GM19395 (cell line): ENCODE data around the gene PHF21B.
"Not testable (repeated sequence)": the region's sequence is repeated elsewhere in the genome, so short reads cannot be mapped to it uniquely, and the experiment has no call there.

Experiments
- ATAC-seq: cut with Tn5 transposase; IDR thresholded peaks from one replicate; pipeline ENCODE4 v1.9.1; 2021; ENCODE audit warnings: mild to moderate bottlenecking, moderate library complexity; ENCODE audit not compliant: unreplicated experiment

PHF21B gene

DNA sequence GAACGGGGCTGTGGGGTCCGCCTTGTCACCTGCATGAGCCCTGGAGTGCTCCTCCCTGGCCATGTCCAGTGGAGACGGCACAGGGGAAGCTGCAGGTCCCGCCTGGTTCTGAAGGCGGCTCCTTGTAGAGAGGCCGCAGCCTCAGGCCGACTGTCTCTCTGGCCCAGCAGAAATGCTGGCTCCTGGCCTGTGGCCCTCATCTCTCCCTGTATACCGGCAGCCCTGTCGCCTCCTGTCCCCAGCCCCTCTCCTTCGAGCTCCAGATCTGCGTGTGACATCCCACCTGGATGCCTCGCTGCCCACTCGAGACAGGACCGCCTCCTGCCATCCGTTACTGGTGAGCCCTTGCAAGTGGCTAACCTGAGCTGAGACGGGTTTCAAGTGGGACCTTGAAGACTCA, 73.6 kb downstream of the PHF21B start:
- ATAC-seq: no peak

DNA sequence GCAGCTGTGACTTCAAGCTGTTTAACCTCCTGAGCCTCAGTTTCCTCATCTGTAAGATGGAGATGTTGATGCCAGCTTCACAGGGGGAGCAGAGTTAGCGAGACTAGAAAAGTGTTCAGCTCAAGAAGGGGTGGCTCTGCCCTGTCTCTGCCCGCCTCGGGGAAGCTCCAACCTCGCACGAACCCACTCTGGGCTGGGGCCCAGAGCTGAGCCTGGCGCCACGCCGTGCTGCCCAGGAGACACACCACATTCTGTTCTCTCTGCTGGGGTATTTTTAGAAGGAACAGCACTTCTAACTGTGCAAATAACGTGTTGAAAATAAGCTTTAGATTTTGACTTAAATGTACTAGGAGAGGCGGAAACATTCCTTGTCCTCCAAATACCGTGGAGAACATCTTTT, 74.1 kb downstream of the PHF21B start:
- ATAC-seq: no peak

DNA sequence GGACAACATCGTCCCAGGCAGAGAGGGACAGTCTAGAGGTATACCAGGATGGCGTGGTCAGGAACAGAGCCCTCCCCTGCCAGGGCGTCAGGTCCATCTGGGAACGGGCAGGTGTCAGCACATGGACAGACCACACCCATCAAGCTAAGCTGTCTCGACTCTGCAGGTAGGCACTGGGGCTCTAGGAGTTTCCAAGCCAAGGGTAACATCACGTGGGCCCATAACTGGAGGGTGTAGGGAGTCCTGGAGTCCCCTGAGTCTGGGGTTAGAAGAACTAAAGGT, 75.4 kb downstream of the PHF21B start:
- no peak for ATAC-seq

DNA sequence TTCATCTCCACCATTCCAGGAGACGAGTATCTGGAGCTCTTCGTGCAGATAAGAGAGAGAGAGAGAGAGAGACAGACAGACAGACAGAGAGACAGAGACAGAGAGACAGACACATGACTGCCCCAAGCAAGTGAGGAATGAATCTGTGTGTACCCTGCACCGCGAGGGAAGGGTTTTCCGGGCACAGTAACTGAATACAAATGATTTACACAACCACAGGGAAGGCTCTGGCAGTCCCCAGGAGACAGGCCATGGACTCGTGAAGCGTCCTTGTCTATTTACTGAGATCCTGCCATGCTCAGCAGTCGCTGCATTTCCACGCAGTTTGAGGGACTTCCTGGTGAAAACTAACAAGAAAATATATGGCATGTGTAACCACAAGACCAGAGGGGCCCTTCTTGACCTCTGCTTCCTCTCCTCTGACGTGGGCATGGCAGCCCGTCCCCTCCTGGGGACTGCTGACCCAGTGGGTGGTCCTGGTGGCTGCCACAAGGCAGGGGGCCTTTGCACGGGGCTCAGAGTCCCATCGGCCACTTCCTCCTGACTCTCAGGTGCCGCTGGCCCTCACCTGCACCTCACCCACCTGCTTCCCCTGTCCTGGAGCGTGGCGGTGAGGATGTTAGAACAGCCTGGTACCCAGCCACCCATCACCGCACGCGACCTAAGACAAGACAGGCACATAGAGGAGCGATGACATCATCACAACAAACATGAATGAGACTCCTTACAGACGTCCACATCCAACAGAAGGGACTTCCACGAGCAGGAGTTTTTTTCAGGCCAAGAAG, 75.9 kb downstream of the PHF21B start:
- no peak for ATAC-seq

DNA sequence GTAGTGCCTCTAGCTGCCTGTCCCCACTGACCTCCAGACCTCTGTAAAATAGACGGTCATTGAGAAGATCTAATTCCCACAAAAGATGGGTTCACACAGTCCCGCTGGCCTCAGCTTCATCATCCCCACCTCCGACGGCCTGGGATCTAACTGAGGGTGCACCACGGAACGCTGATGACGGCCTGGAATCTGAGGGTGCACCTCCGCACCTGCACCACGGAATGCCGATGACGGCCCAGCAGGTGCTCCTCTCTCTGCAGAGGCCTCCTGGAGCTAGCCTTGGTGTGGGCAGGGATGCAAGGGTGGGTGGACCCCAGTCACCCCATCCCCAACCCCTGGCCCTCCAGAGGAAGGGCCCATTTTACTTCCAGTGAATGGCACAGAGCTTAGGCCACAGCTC, 77.3 kb downstream of the PHF21B start:
- ATAC-seq: no peak

DNA sequence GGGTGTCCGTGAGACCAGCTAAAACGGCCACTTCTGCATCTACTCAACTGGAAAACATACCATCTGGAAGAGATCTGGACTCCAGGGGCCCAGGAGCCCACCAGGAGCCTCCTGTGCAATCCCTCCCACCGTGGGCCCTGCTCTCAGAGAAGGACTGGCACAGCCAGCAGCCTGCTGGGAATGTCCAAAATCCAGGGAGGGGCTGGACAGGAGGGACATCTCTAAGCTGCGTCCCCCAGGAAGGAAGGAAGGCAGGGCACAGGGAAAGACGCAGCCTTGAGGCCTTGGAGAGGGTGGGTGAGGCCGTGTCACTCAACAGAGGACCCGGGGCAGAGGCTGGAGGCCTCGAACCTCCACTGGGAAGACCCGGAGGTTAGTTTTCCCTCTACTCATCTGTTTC, 78.0 kb downstream of the PHF21B start:
- ATAC-seq: no peak

DNA sequence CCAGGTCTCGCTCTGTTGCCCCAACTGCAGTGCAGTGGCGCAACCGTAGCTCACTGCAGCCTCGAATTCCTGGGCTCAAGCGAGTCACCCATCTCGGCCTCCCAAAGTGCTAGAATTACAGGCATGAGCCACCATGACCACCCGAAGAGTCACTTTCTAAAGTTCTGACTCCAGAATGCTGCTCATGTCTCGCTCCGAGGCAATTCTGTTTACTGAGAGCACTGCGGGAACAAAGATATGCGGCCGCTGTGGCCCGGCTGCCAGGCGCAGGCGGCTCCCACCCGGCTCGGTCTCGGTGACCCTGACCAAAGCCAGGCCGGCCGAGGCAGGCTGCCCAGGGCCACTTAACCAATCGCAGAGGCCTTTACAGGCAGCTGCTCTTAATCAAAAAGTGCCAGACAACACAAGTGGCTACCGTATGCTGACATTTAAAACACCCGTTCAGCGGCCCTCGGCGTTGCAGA, 78.7 kb downstream of the PHF21B start:
- ATAC-seq: no peak

DNA sequence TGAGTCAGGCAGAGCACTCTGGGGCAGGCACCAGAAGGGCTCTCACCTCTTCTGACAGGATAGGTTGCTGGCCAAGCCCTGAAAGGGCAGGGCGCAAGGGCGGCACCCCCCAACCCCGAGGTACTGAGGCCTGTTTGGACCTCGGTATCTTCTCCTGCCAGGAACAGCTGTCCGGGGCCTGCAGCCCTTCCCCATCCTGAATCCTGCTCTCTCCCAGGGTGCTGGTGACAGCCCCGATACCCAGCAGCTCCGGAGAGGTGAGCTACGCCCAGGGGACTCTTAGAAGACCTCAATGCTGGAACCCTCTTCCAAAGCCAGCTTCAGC, 79.1 kb downstream of the PHF21B start:
- ATAC-seq: no peak

DNA sequence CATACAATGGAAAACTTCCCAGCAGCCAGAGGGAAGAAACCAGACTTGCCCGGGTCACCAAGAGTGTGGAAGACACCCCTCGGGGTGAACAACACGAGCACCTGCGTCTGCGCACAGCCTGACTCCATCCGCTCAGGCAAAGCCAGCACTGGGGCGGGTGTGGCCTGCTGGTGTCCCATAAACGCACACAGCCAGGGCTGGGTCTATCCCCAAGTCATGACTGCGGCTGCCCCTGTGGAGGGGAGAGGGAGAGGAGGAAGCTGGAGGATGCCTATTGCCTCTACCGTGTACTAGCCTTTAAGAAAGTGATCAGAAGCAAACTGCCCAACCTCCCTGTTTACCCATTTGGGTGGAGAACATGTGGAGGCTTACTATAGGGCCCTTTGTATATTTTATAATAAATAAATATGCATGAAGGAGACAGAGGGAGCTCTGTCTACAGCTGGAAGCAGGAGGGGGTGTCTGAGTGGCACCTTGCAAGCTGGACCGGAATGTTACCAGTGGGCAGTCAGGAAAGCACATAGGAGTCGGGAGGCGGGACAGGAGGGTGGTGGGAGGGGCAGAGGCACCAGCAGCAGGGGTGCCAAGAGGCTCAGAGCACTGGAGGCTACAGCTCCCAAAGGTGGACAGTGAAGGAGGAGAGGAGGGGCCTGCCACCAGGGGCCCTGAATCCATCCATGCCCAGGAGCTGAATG, 79.6 kb downstream of the PHF21B start:
- ATAC-seq: no peak

DNA sequence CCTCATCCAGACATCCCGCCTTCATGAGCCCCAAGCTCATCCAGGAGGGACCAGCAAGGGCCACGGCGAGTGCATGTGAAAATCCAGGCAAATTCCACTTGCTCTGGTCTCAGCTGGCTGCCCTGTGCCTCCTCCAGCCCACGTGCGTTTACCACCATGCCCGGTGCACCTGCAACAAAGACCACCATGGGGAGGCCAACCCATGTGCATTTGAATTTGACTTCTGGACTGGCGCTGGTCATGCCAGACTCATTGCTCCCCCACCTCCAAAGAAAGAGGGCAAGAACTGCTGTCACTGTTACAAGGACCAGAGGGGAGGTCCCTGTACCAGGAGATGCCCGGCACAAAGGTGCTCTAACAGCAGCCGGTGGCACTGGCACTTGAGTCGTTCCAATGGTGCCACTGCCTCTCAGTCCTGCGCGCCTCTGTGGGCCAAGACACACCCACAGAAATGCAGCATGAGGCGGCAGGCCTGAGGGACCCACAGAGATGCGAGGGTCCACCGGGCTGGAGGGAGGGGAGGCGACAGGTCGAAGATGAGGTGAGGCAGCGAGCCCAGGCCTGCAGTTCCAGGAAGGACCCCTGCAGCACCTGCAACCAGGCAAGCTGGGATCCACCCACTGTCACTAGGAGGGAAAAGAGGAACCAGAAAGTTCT, 80.3 kb downstream of the PHF21B start:
- no peak for ATAC-seq

DNA sequence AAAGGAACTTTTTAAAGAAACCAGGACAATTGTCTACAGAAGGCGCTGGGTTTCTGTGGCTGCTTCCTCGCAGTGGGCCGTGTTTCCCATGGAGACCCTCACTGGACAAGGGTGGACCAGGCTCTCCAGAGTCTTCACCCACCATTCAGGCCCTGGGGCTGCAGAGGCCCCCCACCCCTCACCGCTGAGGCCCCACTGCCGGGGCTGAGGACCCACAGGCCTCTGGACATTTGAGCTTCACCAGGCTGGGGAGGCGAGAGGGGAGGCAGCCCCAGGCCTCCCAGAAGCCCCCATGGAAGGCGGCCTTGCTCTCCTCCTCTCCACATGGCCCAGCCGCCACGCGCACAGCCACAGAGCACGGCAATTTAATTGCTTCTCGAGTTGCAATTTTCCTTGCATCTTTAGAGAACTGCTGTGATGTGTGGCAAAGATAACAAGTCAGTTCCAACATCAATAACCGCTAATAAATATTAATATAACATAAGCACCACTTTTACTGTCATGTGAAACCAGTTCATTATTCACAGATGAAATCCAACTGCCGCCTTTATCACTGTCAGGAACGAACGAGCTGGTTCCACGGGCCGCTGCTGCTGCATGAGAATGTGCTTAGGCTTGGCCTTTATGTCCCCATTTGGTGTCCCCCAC, 81.0 kb downstream of the PHF21B start:
- ATAC-seq: no peak

DNA sequence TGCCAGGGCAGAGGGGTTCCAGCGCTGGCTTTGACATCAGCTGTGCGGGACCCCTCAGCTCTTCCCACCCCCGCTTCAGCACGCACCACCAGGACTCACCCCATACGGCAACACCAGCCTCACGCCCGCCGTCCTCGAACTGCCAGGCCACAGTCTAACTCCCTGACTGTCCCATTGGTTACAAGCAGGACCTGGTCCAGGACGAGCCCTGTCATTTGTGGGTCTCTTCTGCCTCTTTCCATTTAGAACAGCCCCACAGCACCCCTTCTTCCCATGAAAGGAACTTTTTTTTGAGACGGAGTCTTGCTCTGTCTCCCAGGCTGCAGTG, 81.7 kb downstream of the PHF21B start:
- ATAC-seq: no peak

DNA sequence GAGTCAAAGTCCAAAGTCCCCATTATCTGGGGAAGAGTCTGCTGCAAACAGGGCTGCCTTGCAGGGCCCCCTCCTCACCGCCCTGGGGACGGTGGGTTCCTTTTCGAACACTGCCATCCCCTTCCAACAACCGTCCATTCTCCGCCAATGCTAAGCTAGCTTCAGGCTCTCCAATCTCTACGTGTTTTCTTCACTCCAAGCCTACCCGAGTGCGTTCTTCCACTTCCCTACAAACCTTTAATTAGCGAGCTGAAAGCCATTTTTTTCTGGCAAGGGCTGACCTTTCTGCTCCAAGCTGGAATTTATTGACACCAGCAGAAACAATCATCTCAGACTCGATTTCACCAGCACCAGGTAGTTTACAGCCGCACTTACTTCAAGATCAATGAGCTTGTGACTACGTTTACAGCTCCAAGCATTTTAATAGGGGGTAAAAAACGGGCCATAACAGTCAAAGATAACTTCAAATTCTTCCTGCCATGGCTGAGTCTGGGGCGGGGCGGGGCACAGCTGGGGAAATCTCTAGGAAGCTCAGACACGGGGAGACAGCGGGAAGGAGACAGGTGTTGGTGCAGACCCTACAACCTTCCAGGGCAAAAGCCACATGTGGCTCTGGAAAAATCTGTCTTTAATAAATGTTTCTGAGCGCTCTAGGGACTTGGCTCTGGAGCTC, 82.2 kb downstream of the PHF21B start:
- no peak for ATAC-seq

DNA sequence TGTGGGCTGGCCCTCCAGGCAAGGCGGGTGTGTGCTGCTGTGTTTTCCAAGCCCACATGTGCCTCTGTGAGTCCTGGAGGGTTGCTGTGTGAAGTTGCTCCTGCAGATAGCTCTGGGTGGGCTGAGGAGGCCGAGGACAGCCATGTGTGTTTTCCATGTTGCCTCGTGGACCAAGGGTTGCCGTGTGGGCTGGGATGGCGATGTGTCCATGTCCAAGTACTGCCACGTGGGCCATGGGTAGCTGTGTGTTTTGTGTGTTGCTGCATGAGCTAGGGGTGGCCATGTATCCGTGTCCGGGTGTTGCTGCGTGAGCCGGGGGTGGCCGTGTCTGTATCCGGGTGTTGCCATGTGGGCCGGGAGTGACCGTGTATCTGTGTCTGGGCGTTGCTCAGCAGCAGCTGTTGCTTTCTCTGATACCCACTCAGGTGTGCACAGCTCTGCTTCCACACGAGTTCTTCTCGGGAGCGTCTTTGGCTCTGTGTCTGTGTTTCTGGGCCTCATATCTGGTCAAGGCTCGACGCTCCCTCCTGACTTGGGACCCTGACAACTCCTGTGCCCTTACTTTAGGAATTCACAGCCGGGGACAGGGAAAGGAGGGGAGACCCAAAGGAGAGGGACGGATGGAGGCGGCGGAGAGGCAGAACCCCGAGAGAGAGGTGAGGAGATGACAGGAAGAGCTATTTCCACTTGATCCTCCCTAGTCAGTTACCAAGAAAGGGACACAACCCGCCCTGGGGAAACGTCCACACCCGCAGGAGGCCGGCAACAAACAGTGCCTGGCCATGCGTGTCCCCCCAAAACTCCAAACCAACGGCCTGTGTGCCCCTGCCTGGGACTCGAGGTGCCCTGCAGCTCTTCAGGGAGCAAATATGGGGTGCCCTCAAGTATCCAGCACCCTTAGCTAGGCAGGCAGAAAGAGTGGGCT, 83.1 kb downstream of the PHF21B start:
- ATAC-seq: no peak

DNA sequence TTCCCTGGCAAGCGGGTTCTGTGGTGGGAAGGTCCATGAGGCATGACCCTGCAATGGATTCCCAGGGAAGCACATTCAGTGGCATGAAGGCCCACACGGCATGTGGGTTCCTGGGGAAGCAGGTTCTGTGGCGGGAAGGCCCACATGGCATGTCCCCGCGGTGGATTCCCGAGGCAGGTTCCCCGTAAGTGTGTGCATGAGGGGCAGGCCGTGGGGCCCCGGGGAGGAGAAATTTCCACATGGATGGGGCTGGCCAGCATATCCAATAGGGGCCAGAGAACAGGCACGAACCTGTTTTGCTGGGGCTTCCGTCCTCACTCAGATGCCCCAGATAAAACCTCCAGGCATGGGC, 83.7 kb downstream of the PHF21B start:
- ATAC-seq: no peak

DNA sequence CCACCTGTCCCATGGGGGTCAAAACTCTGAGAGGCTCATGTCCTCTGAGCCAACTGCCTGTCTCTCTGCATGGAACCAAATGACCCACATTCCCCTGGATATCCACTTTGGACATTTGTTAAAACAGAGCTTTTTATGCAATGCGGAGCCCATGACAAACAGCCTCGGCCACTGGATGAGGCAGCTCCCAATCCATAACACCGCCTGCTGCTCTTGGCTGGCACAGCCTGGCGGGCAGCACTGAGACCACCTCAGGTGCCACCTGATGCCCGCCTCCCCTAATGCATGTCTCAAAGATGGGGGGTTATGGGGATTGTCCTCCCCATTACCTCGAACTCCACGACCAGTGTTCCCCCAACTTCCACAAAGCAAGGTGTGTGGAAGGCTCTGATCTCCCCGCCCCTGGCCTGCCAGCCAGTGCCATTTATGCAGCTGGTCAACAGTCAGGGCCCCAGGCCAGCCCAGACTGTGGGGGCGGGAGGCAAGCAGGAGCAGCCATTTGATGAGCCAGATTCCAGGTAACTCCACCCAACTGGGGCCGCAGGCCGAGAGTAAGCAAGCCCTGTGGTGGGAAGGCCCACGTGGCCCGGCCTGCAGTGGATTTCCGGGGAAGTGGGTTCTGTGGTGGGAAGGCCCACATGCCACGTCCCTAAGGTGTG, 84.2 kb downstream of the PHF21B start:
- ATAC-seq: no peak

DNA sequence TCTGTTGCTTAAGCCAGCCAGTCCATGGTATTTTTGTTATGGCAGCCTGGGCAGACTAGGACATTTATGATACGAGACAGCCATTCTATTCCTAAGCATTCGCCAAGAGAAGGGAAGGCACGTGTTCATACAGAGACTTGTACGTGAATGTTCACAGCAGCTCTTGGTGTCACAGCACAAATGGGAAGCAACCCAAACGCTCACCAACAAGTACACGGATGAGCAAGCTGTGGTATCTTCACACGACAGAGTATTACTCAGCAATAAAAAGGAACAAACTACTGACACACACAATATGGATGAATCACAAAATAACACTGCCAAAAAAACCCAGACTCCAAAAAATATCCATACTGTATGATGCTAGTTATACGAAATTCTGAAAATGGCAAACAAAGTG, 85.1 kb downstream of the PHF21B start:
- ATAC-seq: no peak

DNA sequence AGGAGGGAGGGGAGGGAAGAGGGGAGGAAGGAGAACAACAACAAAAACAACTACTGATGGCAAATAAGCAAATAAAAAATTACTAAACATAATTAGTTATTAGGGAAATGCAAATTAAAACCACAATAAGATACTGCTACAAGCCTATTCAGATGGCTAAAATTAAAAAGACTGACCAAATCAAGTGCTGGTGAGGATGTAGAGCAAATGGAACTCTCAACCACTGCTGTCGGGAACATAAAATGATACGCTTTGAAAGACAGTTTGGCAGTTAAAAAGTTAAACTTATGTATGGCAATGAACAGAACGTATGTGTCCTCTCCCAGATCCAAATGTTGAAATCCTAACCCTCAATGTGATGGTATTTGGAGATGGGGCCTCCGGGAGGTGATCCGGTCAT, 85.7 kb downstream of the PHF21B start:
- ATAC-seq: no peak

DNA sequence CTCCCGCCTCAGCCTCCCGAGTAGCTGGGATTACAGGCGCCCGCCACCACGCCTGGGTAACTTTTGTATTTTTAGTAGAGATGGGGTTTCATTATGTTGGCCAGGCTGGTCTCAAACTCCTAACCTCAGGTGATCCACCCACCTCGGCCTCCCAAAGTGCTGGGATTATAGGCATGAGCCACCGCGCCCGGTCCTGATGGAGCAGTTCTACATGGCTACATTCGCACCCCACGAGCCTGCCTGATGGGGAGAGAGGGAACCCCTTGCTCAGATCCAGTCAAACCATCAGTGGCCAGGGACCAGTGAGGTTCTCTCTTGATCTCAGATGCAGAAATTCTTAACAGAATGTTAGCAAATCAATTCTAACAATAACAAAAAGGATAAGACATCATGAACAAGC, 88.0 kb downstream of the PHF21B start:
- ATAC-seq: not testable (repeated sequence)

DNA sequence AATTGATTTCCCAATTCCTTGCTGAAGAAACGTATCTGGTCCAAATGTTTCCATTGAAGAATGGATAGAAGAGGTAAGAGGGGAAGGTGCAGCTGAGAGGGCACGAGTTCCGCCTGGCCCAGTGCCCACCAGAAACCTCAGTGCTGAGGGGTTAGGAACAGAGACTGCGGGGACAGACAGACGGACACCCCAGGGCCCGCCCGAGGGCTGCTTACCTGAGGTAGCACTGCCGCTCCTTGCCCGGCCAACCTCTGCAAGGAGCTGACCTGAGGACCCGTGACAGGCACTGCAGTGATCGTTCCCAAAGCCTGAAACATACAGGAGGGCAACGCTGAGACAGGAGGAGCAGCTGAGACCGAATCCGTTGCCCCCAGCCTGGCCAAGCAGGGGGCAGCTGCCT, 89.6 kb downstream of the PHF21B start:
- ATAC-seq: no peak
